PC-3 (cell line): ENCODE data around the gene PJA1. TPM values are rescaled to one million over a fixed set of nuclear protein-coding genes. Genes with fewer than 3 reads are reported as not detected.

Experiments
- ATAC-seq: fragments of 200-7000 bp; cut with Tn5 transposase; 2 replicates; pipeline ENCODE4 v1.9.1; 2020; ENCODE audit warnings: mild to moderate bottlenecking, moderate library complexity
- BruUV-seq: library from RNA; stranded (reverse); fragments of 400-500 nt; replicated peaks from 2 replicates; lab custom pipeline; 2021; lab: Mats Ljungman, UMichigan
- CTCF ChIA-PET: fragments of 300-600 bp; sonication (Branson Sonifier 250); formaldehyde crosslinking; loops from one replicate; lab custom pipeline; 2022; ENCODE audit warnings: antibody characterized with exemption; lab: Charles Lee
- POLR2A ChIA-PET: fragments of 300-600 bp; sonication (Branson Sonifier 250); formaldehyde crosslinking; loops from one replicate; lab custom pipeline; 2022; ENCODE audit warnings: antibody characterized with exemption; ENCODE audit not compliant: unreplicated experiment; lab: Charles Lee
- DNase-seq: peaks from one replicate; pipeline ENCODE4 v3.0.0-alpha.2; 2015
- H2AFZ ChIP-seq: fragments of 300-600 bp; sonication (generic); 2 replicates; pipeline ENCODE4 v1.6.0; 2016; ENCODE audit warnings: antibody characterized with exemption, low read length
- H3F3A ChIP-seq: fragments of 300-600 bp; sonication (generic); one replicate; pipeline ENCODE4 v1.6.0; 2017; ENCODE audit warnings: antibody characterized with exemption, low read length, control low read depth, mild to moderate bottlenecking; ENCODE audit not compliant: unreplicated experiment
- H3K27ac ChIP-seq: fragments of 300-600 bp; sonication (generic); 2 replicates; pipeline ENCODE4 v1.5.1; 2016; ENCODE audit warnings: mild to moderate bottlenecking, low read length
- H3K27me3 ChIP-seq: fragments of 300-600 bp; sonication (generic); 2 replicates; pipeline ENCODE4 v1.6.1; 2016; ENCODE audit warnings: low read length, mixed read lengths
- H3K36me3 ChIP-seq: fragments of 300-600 bp; sonication (generic); 2 replicates; pipeline ENCODE4 v1.6.1; 2016; ENCODE audit warnings: low read depth, mixed run types, low read length, mixed read lengths
- H3K4me1 ChIP-seq: fragments of 300-600 bp; sonication (generic); 2 replicates; pipeline ENCODE4 v1.5.1; 2016; ENCODE audit warnings: low read length; ENCODE audit not compliant: insufficient read depth
- H3K4me2 ChIP-seq: fragments of 300-600 bp; sonication (generic); 2 replicates; pipeline ENCODE4 v1.6.0; 2016; ENCODE audit warnings: low read length
- H3K4me3 ChIP-seq: fragments of 300-600 bp; sonication (generic); 2 replicates; pipeline ENCODE4 v1.5.1; 2016; ENCODE audit warnings: mild to moderate bottlenecking, low read length, mixed read lengths
- H3K79me2 ChIP-seq: fragments of 300-600 bp; sonication (generic); 2 replicates; pipeline ENCODE4 v1.6.1; 2017; ENCODE audit warnings: low read length, mixed read lengths
- H3K9ac ChIP-seq: fragments of 300-600 bp; sonication (generic); 2 replicates; pipeline ENCODE4 v1.6.0; 2016; ENCODE audit warnings: mild to moderate bottlenecking, low read length
- H3K9me2 ChIP-seq: fragments of 300-600 bp; sonication (generic); replicated peaks from 2 replicates; pipeline ENCODE4 v1.6.1; 2016; ENCODE audit warnings: mixed run types, low read length, mixed read lengths
- H3K9me3 ChIP-seq: fragments of 300-600 bp; sonication (generic); 2 replicates; pipeline ENCODE4 v1.6.1; 2016; ENCODE audit warnings: low read length, mixed read lengths
- H4K20me1 ChIP-seq: fragments of 300-600 bp; sonication (generic); 2 replicates; pipeline ENCODE4 v1.6.1; 2016; ENCODE audit warnings: low read length, mixed read lengths
- CTCF ChIP-seq: fragments of 300-600 bp; sonication (generic); conservative IDR thresholded peaks from 2 replicates; pipeline ENCODE4 v1.5.1; 2017; ENCODE audit warnings: antibody characterized with exemption, low read depth, mild to moderate bottlenecking, low read length
- EZH2 ChIP-seq: fragments of 300-600 bp; sonication (generic); IDR thresholded peaks from one replicate; pipeline ENCODE4 v1.6.1; 2017; ENCODE audit warnings: antibody characterized with exemption, mild to moderate bottlenecking, low read length; ENCODE audit not compliant: unreplicated experiment
- EZH2phosphoT487 ChIP-seq: fragments of 300-600 bp; sonication (generic); IDR thresholded peaks from 2 replicates; pipeline ENCODE4 v1.6.1; 2018; ENCODE audit warnings: mild to moderate bottlenecking, antibody characterized with exemption, low read length, borderline replicate concordance
- intact Hi-C: fragments of 100-400 bp; cut with micrococcal nuclease; formaldehyde crosslinking; loops from 2 replicates; pipeline ENCODE4 v1.9.0; 2023
- total RNA-seq: library from RNA; depleted of rRNA; stranded (reverse); fragments of >200 nt; gene quantifications from 2 replicates; pipeline ENCODE4 v1.2.3, GENCODE V29; 2014

The PJA1 gene
- total RNA-seq, 1 experiment from 2014 or later: 37.6 TPM

- Histone ChIP-seq H3K36me3 (no peaks in the 10 kb centered on the region), H4K20me1 (no peaks in the 10 kb centered on the region), H3K79me2 (no peaks in the 10 kb centered on the region), H3K4me2 (no peak overlapping the region), H3K4me1 (no peaks in the 10 kb centered on the region), H3F3A (no peaks in the 10 kb centered on the region), H3K9me2 (no peaks in the 10 kb centered on the region), H3K27me3 (no peaks in the 10 kb centered on the region), H3K4me3 (no peak overlapping the region), H3K27ac (no peak overlapping the region), H3K9ac (no peak overlapping the region), H3K9me3 (no peaks in the 10 kb centered on the region), H2AFZ (no peak overlapping the region)
- TF ChIP-seq CTCF (no peak), EZH2 (no peak), EZH2phosphoT487 (no peak)
- CTCF ChIA-PET: no interaction called here
- intact Hi-C loops: no loop called here
- POLR2A ChIA-PET: no interaction called here
- ATAC-seq (no peak), DNase-seq (no peak)
- BruUV-seq: no TSS peak
These were observed 13.3 kb upstream of the PJA1 start for GRCh38 chrX:69178592-69178991.

GRCh38 chrX:69177511-69178162 lies 12.4 kb upstream of the PJA1 start:
- H2AFZ ChIP-seq: no peak overlapping the region
- no peak overlapping the region for H3K4me3 ChIP-seq
- no peaks in the 10 kb centered on the region for H3K36me3 ChIP-seq
- intact Hi-C loops: no loop called here
- ChIA-PET POLR2A (no interaction called here), CTCF (no interaction called here)
- no peak for DNase-seq
- H3K4me2 ChIP-seq: no peak overlapping the region
- no peak overlapping the region for H3K9ac ChIP-seq
- no TSS peak for BruUV-seq
- TF ChIP-seq EZH2 (no peak), CTCF (no peak), EZH2phosphoT487 (no peak)
- no peak overlapping the region for H3K27ac ChIP-seq
- no peaks in the 10 kb centered on the region for H3K9me2 ChIP-seq
- no peaks in the 10 kb centered on the region for H3K4me1 ChIP-seq
- ATAC-seq: no peak
- no peaks in the 10 kb centered on the region for H4K20me1 ChIP-seq
- no peaks in the 10 kb centered on the region for H3F3A ChIP-seq
- no peaks in the 10 kb centered on the region for H3K27me3 ChIP-seq
- H3K9me3 ChIP-seq: no peaks in the 10 kb centered on the region
- H3K79me2 ChIP-seq: no peaks in the 10 kb centered on the region

GRCh38 chrX:69176053-69176452 lies 10.8 kb upstream of the PJA1 start:
- ChIA-PET POLR2A (no interaction called here), CTCF (no interaction called here)
- Histone ChIP-seq H3K9me3 (no peaks in the 10 kb centered on the region), H3K4me1 (no peaks in the 10 kb centered on the region), H3K4me3 (no peak overlapping the region), H3K9ac (no peak overlapping the region), H3K4me2 (no peak overlapping the region), H3K27me3 (no peaks in the 10 kb centered on the region), H3K36me3 (no peaks in the 10 kb centered on the region), H3K27ac (no peak overlapping the region), H2AFZ (no peak overlapping the region), H3K79me2 (no peaks in the 10 kb centered on the region), H3K9me2 (no peaks in the 10 kb centered on the region), H4K20me1 (no peaks in the 10 kb centered on the region), H3F3A (no peaks in the 10 kb centered on the region)
- intact Hi-C loops: no loop called here
- DNase-seq: no peak
- TF ChIP-seq EZH2phosphoT487: no peak
- no peak for TF ChIP-seq EZH2
- no peak for TF ChIP-seq CTCF
- BruUV-seq: no TSS peak
- ATAC-seq: no peak
